ENCODE results near the gene ARRDC5.

- TF ChIP-seq EZH2 (IDR thresholded peaks at IDR 0.05; ENCODE audit: borderline replicate concordance) = no peak
- TF ChIP-seq CTCF (IDR thresholded peaks at IDR 0.05; ENCODE audit: poor library complexity) = no peak
- no peak for TF ChIP-seq EZH2phosphoT487 (IDR thresholded peaks at IDR 0.05; ENCODE audit: low read depth, severe bottlenecking, unreplicated experiment)
Observed at GRCh38 chr19:4908360-4908759, 5.7 kb upstream of the ARRDC5 start.

All from hepatocyte (in vitro differentiated cells).